HG03097 (cell line): ENCODE measurements around the gene TSGA10.

Experiments used
- ATAC-seq: cut with Tn5 transposase; IDR thresholded peaks from one replicate; pipeline ENCODE4 v1.9.1; 2021; ENCODE audit not compliant: unreplicated experiment, low FRiP score

TSGA10 gene

GRCh38 chr2:98952966-98953365 is 201.8 kb downstream of the TSGA10 start:
- no peak for ATAC-seq

- ATAC-seq = no peak
Measured at GRCh38 chr2:98948956-98949739, 205.6 kb downstream of the TSGA10 start.

GRCh38 chr2:98947554-98947953 is 207.2 kb downstream of the TSGA10 start:
- no peak for ATAC-seq
